OCI-M1 (cell line): ENCODE data around the gene RFPL2.

Experiments
- DNase-seq: peaks from one replicate; lab custom pipeline; 2025; lab: John Stamatoyannopoulos, UW

RFPL2 gene

DNA sequence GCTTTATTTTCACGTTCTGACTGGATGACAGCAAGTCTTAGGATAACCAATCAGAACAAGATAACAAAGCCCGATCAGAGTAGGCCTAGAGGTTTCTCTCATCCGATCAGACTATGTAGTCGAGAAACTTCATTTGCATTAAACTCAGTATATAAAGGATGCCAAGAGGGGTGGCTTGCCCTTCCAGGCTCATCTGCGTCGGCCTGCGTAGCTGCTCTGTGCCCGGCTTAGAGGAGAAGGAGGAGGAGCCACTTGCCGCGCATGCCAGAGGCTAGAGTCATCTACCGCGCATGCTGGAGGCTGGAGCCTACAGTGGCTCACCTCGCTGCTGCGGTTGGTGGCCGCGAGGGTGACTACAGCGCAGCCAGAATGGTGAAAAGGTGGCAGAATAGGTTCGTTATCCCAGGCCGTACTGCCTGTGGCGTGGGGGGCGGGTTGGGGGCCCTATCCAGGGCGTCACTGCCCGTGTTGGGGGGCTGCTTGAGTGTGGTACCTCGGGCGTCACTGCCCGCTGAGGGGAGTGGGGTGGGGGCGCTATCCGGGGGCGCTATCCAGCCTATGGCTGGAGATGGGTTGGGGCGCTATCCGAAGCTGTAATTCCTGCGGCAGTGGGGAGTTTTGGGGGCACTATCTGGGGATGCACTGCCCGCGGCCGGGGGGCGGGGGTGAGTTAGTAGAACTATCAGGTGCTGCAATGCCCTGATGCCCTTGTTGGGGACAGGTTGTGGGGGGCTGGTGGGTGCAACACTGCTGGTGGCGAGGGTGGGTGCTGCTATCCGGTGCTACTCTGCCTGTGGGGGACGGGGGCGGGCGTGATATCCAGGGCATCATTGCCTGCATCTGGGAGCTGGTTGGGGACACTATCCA is at the start of gene RFPL2:
Gene RFPL2, minus strand, starts transcription at position 218 of the 867 bp plus-strand sequence. CDS start 2,622 bp downstream, outside the sequence.
- no peak for DNase-seq

- no peak for DNase-seq
Observed at GRCh38 chr22:32249231-32249630, 44.4 kb upstream of the RFPL2 start.

DNA sequence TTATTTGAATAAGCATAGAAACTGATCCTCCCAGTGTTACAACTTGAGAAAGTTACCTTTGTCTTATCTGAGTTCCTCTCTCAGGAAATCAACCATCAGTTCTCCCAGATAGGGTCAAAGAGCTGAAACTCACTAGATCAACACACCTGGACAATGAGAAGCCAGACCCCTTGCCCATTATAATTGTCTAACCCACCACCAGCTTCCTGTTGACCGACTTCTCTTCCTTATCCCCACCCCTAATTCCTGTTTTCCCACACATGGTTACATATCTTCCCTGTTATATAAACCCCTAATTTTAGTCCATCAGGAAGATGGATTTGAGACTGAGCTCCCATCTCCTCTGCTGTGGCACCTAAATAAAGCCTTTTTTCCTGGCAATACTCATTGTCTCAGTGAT is 43.4 kb upstream of the RFPL2 start:
- no peak for DNase-seq

GRCh38 chr22:32246166-32246565 is 41.3 kb upstream of the RFPL2 start:
- DNase-seq = no peak

DNA sequence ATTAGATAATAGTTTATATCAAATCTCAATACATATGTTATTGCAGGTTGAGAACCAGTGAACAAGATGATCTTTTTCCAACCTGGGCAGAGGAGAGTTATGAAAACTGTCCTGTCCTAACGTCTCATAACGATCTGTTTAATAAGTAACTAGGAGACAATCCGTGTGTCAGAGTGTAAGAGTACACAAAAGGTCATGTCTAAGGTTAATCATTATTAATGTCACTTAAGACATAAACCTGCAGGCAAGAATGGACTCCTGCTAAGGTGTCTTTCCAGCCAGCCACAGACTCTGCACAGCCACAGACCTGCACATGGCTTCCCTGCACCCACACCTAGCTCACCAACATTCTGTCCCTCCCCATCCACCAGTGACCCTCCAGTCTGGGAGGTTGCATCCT is 40.2 kb upstream of the RFPL2 start:
- DNase-seq = no peak

GRCh38 chr22:32244547-32244946 is 39.7 kb upstream of the RFPL2 start:
- DNase-seq = no peak

DNA sequence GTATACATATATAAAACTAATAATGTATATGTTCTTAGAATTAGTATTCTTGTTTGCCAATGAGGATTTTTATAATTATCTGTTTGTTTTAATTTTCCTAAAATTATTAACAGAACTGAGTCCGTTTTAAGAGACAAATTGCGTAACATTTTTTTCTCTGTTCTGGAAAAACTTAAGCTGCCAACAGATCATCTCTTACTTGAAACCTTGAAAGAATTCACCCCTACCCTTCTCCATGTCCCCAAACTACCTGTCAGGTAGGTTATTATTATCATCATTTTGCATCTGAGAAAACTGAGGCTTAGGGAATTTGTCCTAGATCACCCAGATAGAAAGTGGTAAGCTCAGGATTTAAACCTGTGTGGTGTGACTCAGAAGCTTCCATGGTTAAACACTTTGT is 35.6 kb upstream of the RFPL2 start:
- DNase-seq = no peak

DNA sequence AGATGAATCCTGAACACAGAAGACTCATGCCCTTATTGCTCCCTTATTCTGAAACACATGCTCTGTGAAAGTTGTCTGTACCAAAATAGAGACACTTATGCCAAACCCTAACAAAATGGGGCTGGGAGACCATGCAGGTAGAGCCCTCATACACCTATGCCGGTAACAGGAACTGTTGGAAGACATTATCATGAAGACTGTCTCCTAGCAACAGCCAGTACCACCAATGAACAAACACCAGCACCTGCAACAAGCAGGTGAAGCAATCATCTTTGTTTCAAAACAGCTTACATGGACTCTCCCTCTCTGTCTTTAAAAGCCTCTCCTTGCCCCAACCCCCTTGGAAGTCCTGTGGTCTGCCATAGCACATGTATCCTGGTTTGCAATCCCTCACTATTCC is 33.0 kb upstream of the RFPL2 start:
- DNase-seq = no peak

DNA sequence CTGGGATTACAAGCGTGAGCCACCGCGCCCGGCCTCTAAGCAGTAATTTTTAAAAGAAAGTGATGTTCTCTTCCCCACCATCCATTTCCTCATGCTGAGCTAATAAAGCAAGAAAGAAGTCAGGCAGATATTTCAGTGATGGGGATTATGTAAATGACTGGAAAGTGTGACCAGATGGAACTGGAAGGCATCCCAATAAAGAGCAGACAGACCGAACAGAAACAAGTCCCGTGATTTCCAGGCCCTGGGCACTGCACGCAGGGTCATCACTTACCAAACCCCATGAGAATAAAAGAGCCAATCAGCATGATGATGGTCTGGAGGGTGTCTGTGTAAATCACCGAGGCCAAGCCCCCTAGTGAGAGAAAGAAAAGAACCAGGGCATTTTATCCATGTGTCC is 32.1 kb upstream of the RFPL2 start:
- no peak for DNase-seq

GRCh38 chr22:32233091-32233490 is 28.2 kb upstream of the RFPL2 start:
- no peak for DNase-seq

- DNase-seq = peak; percentile 2
Observed at GRCh38 chr22:32232191-32232830, 27.4 kb upstream of the RFPL2 start.

- DNase-seq = no peak
Observed at GRCh38 chr22:32226326-32227104, 21.6 kb upstream of the RFPL2 start.

GRCh38 chr22:32222991-32223390 is 18.1 kb upstream of the RFPL2 start:
- DNase-seq = no peak

- DNase-seq = no peak
Observed at GRCh38 chr22:32219026-32219425, 14.2 kb upstream of the RFPL2 start.

DNA sequence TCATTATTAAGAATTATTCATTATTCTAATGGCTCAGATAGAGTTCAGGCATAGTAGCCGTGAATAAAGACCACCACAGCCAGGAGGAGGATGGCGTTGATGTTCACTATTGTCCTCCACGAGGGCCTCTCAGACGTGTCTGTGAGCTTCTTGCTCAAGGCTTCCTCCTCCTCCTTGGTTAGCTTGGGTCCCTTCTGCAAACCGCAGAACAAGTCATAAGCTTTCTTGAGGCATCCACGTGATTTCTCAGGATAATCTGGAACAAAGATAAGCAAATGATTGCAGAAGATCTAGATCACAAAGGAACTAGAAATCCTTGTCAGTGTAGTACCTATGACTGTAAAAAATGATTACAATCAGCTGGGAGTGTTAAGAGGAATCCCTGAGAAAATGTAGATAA is 13.6 kb upstream of the RFPL2 start:
- DNase-seq = peak; percentile 18

DNA sequence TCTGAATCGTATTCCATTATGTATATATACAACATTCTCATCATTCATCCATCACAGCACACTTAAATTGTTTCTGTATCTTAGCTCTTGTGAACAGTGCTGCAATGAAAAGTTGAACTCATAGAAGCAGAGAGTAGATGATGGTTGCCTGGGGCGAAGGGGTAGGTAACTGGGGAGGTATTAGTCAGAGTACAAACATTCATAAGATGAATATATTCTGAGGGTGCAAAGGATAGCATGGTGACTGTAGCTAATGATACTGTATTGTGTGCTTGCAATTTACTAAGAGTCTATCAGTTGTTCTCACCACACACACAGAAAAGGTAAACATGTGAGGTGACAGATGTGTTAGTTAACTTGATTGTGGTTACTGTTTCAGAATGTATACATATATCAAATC is 12.6 kb upstream of the RFPL2 start:
- DNase-seq = no peak

DNA sequence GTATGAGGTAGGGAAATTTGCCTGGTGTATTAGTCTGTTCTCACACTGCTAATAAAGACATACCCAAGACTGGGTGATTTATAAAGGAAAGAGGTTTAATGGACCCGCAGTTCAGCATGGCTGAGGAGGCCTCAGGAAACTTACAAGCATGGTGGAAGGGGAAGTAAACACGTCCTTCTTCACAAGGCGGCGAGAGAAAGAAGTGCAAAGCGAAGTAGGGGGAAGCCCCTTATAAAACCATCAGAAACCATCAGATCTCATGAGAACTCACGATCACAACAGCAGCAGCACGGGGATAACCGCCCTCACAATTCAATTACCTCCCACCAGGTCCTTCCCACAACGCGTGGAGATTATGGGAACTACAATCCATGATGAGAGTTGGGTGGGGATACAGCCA is 12.0 kb upstream of the RFPL2 start:
- DNase-seq = no peak

GRCh38 chr22:32211011-32211410 is 6.1 kb upstream of the RFPL2 start:
- no peak for DNase-seq

DNA sequence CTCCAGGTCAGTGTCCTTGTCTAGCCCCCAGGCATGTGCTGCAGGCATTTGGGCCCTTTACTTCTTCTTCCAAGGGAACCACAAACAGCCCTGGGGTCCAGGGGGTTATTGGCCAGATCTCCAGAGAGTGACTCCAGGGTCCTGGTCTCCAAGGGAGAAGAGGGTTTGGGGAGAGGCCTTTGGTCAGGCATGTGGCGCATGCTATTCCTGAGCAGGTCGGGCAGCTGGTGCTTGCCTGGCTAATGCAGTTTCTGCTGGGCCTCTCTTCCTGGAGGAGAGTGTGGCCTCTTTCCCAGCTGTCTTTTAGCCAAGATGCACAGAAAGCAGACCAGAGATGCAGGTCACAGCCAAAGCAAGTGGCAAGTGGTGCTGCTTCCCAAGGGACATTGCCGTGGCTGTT is 3.8 kb upstream of the RFPL2 start:
- no peak for DNase-seq

DNA sequence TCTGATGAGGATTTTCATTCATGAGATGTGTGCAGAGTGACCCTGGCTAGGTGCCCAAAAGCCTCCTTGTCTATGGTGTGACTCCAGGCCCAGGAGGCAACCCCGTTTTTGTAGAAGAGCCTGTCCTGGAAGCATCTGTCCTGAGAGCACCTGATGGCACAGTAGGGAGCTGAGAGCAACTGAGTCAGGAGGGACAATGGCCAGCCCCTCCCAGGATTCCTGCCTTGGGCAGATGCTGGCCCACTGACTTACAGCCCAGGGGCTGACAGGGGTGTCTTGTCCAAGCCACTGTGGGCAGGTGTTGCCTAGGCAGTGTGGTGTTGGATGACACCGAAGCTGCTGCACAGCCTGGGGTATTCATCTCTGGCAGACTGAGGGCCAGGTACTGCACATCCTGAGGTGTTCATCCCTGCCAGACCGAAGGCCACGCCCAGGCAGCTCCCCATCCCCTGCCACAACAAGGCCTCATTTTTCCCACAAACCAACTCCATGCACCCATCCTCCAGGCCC is 3.2 kb upstream of the RFPL2 start:
- no peak for DNase-seq

DNA sequence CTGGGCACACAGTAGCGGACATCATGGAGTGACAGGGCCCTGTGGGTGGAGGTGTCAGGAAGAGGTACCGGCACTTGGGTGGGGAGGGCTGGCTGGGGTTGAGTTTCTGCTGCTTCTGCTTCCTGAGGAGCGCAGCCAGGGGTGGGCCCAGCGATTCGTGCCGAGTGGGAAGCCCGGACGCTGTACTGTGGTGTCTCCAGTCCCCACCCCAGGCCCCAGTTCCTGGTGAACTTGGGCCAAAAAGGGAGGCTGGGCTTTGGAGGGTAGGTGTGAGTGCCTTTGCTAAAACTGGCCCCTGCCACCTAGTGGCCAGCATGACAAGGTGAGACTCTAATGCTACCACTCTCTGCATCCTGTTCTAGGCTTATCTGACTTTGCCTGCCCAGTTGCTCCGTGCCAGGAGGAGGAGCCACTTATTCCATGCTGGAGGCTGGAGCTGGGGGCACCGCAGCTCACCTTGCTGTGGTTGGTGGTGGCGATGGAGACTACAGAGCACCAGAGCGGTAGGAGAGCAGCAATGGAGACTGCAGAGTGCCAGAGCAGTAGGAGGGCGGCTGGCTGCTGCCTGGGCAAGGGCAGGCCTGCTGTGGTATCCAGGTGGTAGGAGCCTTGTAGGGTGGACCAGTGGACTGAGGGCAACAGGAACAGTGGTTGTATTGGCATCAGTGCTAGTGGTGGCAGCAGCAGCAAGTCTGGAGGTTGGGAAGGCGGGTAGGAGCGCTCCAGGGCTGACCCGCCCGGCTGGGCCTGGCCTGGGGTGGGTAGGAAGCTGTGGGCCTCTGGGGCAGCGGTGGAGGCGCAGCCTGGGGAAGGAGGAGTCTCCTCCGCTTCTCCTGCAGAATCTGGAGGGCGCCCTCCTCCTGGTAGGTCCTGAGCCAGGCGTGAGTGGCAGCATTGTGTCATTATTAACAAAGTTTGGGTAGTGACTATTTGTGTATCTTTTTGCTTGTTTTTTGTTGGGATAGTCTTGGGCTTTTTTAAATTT is 2.2 kb upstream of the RFPL2 start:
- DNase-seq = peak; percentile 33
